T1000 (cell line): Measurements from ENCODE around the gene COMMD3.
A peak's percentile ranks its signal among the peaks of the same experiment; 100 is the strongest.

ENCODE experiments used
- DNase-seq: peaks from one replicate; lab custom pipeline; 2025; ENCODE audit warnings: mixed read lengths; lab: John Stamatoyannopoulos, UW

COMMD3 gene

GRCh38 chr10:22319980-22320558 is 3.9 kb downstream of the COMMD3 start:
- no peak for DNase-seq

GRCh38 chr10:22320591-22321155 is 4.5 kb downstream of the COMMD3 start, which contains the start of gene BMI1:
Gene BMI1 (plus strand): TSS chr10:22321099. CDS start chr10:22326450, 5,351 bp downstream.
- peak; percentile 100 for DNase-seq

- peak; percentile 100 for DNase-seq
These were observed 5.2 kb downstream of the COMMD3 start for GRCh38 chr10:22321156-22321923.

GRCh38 chr10:22321924-22322640 is 5.9 kb downstream of the COMMD3 start:
- DNase-seq, result peak; percentile 93

- DNase-seq, result no peak
These were observed 6.5 kb downstream of the COMMD3 start for GRCh38 chr10:22322641-22323160.

- DNase-seq, result no peak
These were observed 7.5 kb downstream of the COMMD3 start for GRCh38 chr10:22323538-22324305.

- DNase-seq, result no peak
These were observed 8.2 kb downstream of the COMMD3 start for GRCh38 chr10:22324413-22324812.

- DNase-seq, result no peak
These were observed 8.7 kb downstream of the COMMD3 start for GRCh38 chr10:22324893-22325271.

- peak; percentile 98 for DNase-seq
These were observed 9.3 kb downstream of the COMMD3 start for GRCh38 chr10:22325272-22326144.

GRCh38 chr10:22326145-22326702 is 10.0 kb downstream of the COMMD3 start:
- no peak for DNase-seq

GRCh38 chr10:22329150-22329549 is 13.0 kb downstream of the COMMD3 start:
- no peak for DNase-seq

- no peak for DNase-seq
These were observed 16.0 kb downstream of the COMMD3 start for GRCh38 chr10:22332116-22332692.

GRCh38 chr10:22333167-22333974 is 17.2 kb downstream of the COMMD3 start:
- DNase-seq, result no peak

- DNase-seq, result no peak
These were observed 17.7 kb downstream of the COMMD3 start for GRCh38 chr10:22333975-22334282.

- no peak for DNase-seq
These were observed 18.4 kb downstream of the COMMD3 start for GRCh38 chr10:22334414-22335172.

GRCh38 chr10:22335173-22335933 is 19.2 kb downstream of the COMMD3 start:
- no peak for DNase-seq

GRCh38 chr10:22338185-22338900 is 22.2 kb downstream of the COMMD3 start:
- no peak for DNase-seq
